Esophagus squamous epithelium (tissue), 4 donors: ENCODE results near the gene SHOC2.

Experiments
- POLR2A ChIP-seq, 4 donors: fragments of 450-650 bp; IDR thresholded peaks; one replicate each; pipeline ENCODE4 v1.6.1; 2017; ENCODE audit warnings: antibody characterized with exemption in 4 of 4, mild to moderate bottlenecking in 4 of 4, moderate library complexity in 3 of 4
- TF ChIP-seq, protein P1 (sequence below), 6 experiments: fragments of 450-650 bp in 4 of 6; fragments of 200-600 bp in 2 of 6; sonication (generic) in 2 of 6; IDR thresholded peaks; one replicate each; pipeline ENCODE4 v1.5.1; 2016 to 2019; ENCODE audit warnings: antibody characterized with exemption in 6 of 6, mild to moderate bottlenecking in 4 of 6, moderate library complexity in 4 of 6

DNA sequence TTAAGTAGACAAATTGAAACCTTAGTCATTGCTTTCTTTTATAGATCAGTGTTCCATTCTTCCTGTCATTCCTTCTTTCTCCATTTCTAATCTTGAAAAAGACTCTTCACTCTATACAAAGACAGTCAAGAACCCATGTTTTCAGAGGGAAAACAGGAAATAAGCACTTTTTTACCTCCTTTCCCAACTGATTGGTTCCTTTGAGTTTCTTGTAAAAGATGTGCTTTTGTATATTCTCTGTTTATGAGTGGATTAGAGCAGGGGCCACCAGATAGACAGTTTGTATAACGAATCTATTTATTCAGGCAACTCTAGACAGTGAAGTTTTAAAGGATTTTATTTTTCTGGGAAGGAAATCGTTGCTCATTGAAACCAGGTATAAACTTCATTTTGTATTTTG lies 49.8 kb downstream of the SHOC2 start:
- TF ChIP-seq POLR2A (IDR thresholded peaks at IDR 0.05): no peak
- TF ChIP-seq, protein P1, sequence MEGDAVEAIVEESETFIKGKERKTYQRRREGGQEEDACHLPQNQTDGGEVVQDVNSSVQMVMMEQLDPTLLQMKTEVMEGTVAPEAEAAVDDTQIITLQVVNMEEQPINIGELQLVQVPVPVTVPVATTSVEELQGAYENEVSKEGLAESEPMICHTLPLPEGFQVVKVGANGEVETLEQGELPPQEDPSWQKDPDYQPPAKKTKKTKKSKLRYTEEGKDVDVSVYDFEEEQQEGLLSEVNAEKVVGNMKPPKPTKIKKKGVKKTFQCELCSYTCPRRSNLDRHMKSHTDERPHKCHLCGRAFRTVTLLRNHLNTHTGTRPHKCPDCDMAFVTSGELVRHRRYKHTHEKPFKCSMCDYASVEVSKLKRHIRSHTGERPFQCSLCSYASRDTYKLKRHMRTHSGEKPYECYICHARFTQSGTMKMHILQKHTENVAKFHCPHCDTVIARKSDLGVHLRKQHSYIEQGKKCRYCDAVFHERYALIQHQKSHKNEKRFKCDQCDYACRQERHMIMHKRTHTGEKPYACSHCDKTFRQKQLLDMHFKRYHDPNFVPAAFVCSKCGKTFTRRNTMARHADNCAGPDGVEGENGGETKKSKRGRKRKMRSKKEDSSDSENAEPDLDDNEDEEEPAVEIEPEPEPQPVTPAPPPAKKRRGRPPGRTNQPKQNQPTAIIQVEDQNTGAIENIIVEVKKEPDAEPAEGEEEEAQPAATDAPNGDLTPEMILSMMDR (IDR thresholded peaks at IDR 0.05): no peak
